HL-60/S4 treated with phorbol 12-myristate 13-acetate at 8.2 ng/mL for 4 days and 3 days (cell line): Measurements from ENCODE around the gene FKBP1B.
"Not testable (repeated sequence)": the region's sequence is repeated elsewhere in the genome, so short reads cannot be mapped to it uniquely, and the experiment has no call there.

Experiments used
- in situ Hi-C: fragments of 300-500 bp; cut with MboI; formaldehyde crosslinking; loops from 2 replicates; pipeline ENCODE4 v1.15.0; 2022; ENCODE audit warnings: low sequenced_read_pairs

FKBP1B gene

DNA sequence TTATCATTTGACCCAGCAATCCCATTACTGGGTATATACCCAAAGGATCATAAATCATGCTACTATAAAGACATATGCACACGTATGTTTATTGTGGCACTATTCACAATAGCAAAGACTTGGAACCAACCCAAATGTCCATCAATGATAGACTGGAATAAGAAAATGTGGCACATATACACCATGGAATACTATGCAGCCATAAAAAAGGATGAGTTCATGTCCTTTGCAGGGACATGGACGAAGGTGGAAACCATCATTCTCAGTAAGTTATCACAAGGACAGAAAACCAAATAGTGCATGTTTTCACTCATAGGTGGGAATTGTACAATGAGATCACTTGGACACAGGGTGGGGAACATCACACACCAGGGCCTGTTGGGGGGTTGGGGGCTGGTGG lies 51.2 kb downstream of the FKBP1B start:
- in situ Hi-C loops: not testable (repeated sequence)

DNA sequence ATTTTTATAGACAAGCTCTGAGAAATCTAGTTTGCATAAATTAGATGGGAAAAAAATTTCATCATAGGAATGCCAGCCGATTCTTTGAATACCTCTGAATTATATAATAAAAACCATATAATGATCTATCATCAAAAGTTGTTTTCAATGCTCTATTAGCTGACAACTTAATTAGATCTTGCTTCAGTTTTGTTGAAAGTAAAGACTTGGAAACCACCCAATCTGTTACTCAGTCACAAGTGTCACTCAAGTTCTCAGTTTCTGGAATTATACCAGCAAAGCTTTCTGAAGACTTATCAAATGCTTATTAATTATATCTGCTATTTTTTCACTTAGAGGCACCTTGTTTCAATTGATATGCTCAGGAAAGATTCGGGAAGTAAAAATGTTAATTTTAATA lies 52.5 kb downstream of the FKBP1B start:
- in situ Hi-C loops: no loop called here

DNA sequence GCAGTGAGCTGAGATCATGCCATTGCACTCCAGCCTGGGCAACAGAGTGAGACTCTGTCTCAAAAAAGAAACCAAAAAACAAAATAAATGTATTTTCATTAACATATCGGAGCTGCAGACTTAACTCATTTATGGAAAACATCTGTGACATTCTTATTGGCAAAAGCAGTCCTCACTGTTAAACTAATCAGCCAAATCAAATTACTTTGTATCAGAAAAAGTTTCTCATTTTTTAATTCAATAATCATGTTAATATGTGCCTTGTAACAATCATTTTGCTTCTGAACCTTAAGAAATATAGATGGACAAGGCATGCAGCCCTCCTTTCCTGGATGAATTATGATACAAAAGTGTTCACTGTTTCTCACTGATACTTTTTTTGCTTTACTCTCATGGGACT lies 53.1 kb downstream of the FKBP1B start:
- in situ Hi-C loops: no loop called here

DNA sequence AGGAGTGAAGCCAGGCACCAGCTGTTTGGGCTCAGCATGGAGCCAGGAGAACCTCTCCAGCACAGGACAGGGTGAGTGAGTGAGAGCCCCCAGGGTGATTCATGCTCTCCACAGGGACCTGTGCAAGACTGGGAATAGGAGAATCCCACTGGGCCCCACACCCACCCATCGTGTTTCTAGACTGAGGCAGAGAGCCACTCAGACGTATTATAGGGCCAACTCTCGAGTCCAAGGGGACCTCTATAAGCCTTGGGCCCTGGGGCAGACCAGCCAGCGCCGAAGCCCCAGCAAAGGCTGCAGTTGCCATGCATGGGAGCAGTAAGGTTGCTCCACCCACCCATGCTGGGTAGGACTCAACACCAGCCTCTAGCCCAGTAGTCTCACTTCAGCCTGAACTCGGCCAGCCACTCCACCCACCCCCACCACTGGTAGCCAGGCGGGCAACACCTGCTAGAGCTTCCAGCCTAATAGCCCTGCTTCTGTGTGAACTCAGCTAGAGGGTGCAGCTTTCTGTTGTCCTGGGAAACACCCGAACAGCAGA lies 54.6 kb downstream of the FKBP1B start:
- in situ Hi-C loops: no loop called here

DNA sequence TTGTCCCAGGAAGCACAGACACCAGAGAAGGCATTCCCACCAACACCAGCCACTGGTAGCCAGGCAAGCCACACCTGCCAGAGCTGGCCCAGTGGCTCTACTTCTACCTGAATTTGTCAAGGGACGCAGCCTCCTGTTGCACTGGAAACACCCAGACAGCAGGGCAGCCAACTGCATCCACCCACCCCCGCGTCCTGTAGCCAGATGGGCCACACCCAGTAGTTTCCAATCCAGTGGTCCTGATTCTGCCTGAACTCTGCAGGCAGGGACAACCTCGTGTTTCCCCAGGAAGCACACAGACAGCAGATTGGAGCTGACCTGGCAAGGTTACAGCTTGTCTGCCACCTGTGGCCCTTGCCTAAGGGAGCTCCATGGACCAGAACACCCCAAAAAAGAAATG lies 55.4 kb downstream of the FKBP1B start:
- in situ Hi-C loops: no loop called here

DNA sequence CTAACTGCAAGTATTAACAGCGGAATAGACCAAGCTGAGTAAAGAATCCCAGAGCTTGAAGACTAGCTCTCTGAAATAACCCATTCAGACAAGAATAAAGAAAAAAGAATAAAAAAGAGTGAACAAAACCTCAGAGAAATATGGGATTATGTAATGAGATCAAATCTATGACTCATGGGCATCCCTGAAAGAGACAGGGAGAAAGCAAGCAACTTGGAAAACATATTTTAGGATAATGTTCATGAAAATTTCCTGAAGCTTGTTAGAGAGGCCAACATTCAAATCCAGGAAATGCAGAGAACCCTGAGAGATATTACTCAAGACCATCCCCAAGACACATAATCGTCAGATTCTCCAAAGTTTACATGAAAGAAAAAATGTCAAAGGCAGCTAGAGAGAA lies 56.3 kb downstream of the FKBP1B start:
- in situ Hi-C loops: no loop called here

DNA sequence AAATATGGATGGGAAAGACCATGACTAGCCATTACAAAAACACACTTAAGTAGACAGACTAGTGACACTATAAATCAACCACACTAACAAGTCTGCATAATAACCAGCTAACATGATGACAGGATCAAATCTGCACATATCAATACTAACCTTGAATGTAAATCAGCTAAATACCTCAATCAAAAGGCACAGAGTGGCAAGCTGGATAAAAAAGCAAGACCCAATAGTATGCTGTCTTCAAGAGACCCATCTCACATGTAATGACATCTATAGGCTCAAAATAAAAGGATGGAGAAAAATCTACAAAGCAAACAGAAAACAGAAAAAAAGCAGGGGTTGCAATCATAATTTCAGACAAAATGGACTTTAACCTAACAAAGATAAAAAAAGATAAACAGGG lies 57.2 kb downstream of the FKBP1B start:
- in situ Hi-C loops: no loop called here

DNA sequence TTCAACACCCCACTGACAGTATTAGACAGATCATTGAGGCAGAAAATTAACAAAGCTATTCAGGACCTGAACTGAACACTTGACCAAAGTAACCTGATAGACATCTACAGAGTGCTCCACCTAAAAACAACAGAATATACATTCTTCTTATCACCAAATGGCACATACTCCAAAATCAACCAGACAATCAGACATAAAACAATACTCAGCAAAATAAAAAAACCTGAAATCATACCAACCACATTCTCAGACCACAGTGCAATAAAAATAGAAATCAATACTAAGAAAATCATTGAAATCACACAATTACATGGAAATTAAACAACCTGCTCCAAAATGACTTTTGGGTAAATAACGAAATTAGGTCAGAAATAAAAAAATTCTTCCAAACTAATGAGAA lies 57.8 kb downstream of the FKBP1B start:
- in situ Hi-C loops: no loop called here

DNA sequence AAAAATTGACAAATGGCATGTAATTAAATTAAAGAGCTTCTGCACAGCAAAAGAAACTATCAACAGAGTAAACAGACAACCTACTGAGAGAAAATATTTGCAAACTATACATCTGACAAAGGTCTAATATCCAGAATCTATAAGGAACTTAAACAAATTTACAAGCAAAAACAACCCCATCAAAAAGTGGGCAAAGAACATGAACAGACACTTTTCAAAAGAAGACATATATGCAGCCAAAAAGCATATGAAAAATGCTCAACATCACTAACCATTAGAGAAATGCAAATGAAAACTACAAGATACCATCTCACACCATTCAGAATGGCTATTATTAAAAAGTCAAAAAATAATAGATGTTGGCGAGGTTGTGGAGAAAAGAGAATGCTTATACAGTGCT lies 59.9 kb downstream of the FKBP1B start:
- in situ Hi-C loops: not testable (repeated sequence)

DNA sequence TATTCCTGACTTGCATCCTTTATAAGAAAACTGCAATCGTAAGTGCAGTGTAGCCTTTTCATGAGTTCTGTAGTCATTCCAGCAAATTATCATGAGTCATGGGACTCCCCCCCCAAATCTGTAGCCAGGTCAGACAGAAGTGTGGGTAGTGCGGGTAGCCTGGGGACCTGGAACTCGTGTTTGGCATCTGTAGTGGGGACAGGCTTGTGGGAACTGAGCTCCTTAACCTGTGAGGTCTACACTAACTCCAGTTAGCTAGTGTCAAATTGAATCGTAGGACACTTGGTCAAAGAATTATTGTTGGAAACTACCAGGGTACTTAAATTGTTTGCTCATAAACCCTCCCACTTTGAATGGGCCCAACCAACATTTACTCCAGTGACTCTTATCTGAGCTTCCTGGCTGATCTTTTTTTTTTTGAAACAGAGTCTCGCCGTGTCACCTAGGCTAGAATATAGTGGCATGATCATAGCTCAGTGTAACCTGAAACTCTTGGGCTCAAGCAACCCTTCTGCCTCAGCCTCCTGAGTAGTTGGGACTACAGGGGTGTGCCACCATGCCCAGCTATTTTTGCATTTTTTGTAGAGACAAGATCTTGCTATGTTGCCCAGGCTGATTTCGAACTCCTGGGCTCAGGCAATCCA lies 61.2 kb downstream of the FKBP1B start:
- in situ Hi-C loops: no loop called here

DNA sequence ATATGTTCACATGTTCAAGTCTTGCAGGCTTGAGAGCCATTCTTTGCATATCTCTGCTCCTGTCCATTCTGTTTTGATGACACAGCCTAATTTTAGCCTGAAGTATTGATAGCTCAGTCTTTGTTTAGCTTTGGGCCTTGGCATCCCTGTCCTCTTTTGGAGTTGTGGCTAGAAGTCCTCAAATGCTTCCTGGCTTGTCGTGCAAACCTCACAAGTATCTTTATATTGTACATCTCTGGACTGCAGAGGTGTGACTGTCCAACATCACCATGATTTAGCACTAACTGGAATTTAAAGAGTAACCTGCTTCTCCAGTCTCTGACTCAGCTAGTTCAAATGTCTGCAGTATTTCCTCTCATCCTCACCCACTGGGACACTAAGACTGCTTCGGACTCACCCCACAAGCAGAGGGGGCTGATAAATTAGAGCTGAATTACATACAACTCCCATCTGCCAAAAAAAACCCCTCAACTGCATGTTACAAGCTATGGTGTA lies 61.9 kb downstream of the FKBP1B start:
- in situ Hi-C loops: no loop called here
